H9 (cell line): ENCODE results near the gene SHPK. TPM values are rescaled to one million over a fixed set of nuclear protein-coding genes. Genes with fewer than 3 reads are reported as not detected.

ENCODE experiments used
- DNase-seq: peaks from one replicate; pipeline ENCODE4 v3.0.0-alpha.2; 2017
- H2AFZ ChIP-seq: one replicate; pipeline ENCODE4 v1.6.1; 2013; ENCODE audit warnings: mild to moderate bottlenecking, low read length, control low read depth, moderate library complexity
- H2AK5ac ChIP-seq: 2 replicates; pipeline ENCODE4 v1.6.1; 2013; ENCODE audit warnings: low read length, control low read depth, mixed read lengths; ENCODE audit not compliant: insufficient read length
- H2BK120ac ChIP-seq: one replicate; pipeline ENCODE4 v1.6.1; 2013; ENCODE audit warnings: low read depth, mild to moderate bottlenecking, low read length, control low read depth, inconsistent platforms; ENCODE audit not compliant: poor library complexity, severe bottlenecking
- H2BK12ac ChIP-seq: 2 replicates; pipeline ENCODE4 v1.6.1; 2013; ENCODE audit warnings: low read length, control low read depth, mixed read lengths, low read depth; ENCODE audit not compliant: insufficient read length
- H2BK15ac ChIP-seq: 2 replicates; pipeline ENCODE4 v1.6.1; 2013; ENCODE audit warnings: low read depth, low read length, control low read depth
- H2BK20ac ChIP-seq: one replicate; pipeline ENCODE4 v1.6.1; 2013; ENCODE audit warnings: low read depth, mild to moderate bottlenecking, low read length, control low read depth, inconsistent platforms; ENCODE audit not compliant: poor library complexity, severe bottlenecking
- H2BK5ac ChIP-seq: 2 replicates; pipeline ENCODE4 v1.6.1; 2013; ENCODE audit warnings: low read length, control low read depth, mixed read lengths; ENCODE audit not compliant: insufficient read length
- H3K14ac ChIP-seq: 2 replicates; pipeline ENCODE4 v1.6.1; 2013; ENCODE audit warnings: low read length, control low read depth; ENCODE audit not compliant: insufficient read depth
- H3K18ac ChIP-seq: 2 replicates; pipeline ENCODE4 v1.6.1; 2013; ENCODE audit warnings: low read depth, mild to moderate bottlenecking, mixed read lengths, low read length, control low read depth; ENCODE audit not compliant: insufficient read length
- H3K23ac ChIP-seq: 2 replicates; pipeline ENCODE4 v1.6.1; 2013; ENCODE audit warnings: low read length, control low read depth, mixed read lengths, low read depth; ENCODE audit not compliant: insufficient read length
- H3K23me2 ChIP-seq: 2 replicates; pipeline ENCODE4 v1.6.1; 2013; ENCODE audit warnings: low read depth, mild to moderate bottlenecking, mixed read lengths, low read length, control low read depth; ENCODE audit not compliant: insufficient read length, poor library complexity, severe bottlenecking
- H3K27ac ChIP-seq: 2 replicates; pipeline ENCODE4 v1.5.1; 2013; ENCODE audit warnings: low read length, control low read depth, mixed read lengths, low read depth; ENCODE audit not compliant: insufficient read length
- H3K27me3 ChIP-seq: 2 replicates; pipeline ENCODE4 v1.6.1; 2013; ENCODE audit warnings: low read length, control low read depth, inconsistent platforms; ENCODE audit not compliant: insufficient read depth
- H3K4ac ChIP-seq: 2 replicates; pipeline ENCODE4 v1.6.1; 2013; ENCODE audit warnings: low read depth, mild to moderate bottlenecking, control low read depth, inconsistent platforms, low read length, moderate library complexity
- H3K4me1 ChIP-seq: 2 replicates; pipeline ENCODE4 v1.6.1; 2013; ENCODE audit warnings: low read length, control low read depth, inconsistent platforms; ENCODE audit not compliant: insufficient read depth
- H3K4me2 ChIP-seq: 2 replicates; pipeline ENCODE4 v1.6.1; 2013; ENCODE audit warnings: low read length, control low read depth, mixed read lengths; ENCODE audit not compliant: insufficient read length, insufficient read depth
- H3K56ac ChIP-seq: 2 replicates; pipeline ENCODE4 v1.6.1; 2013; ENCODE audit warnings: low read depth, mild to moderate bottlenecking, mixed read lengths, low read length, control low read depth; ENCODE audit not compliant: insufficient read length
- H3K79me1 ChIP-seq: 2 replicates; pipeline ENCODE4 v1.6.1; 2013; ENCODE audit warnings: low read depth, mild to moderate bottlenecking, moderate library complexity, low read length, control low read depth, inconsistent platforms; ENCODE audit not compliant: insufficient read depth, poor library complexity, severe bottlenecking
- H3K79me2 ChIP-seq: 2 replicates; pipeline ENCODE4 v1.6.1; 2013; ENCODE audit warnings: low read length, control low read depth, inconsistent platforms; ENCODE audit not compliant: insufficient read depth
- H3K9ac ChIP-seq: 2 replicates; pipeline ENCODE4 v1.6.1; 2013; ENCODE audit warnings: low read length, control low read depth, mixed read lengths; ENCODE audit not compliant: insufficient read length; ENCODE audit errors: extremely low read depth
- H3K9me3 ChIP-seq: one replicate; pipeline ENCODE4 v1.6.1; 2013; ENCODE audit warnings: low read depth, low read length, inconsistent platforms; ENCODE audit not compliant: control insufficient read depth
- H3T11ph ChIP-seq: one replicate; pipeline ENCODE4 v1.6.1; 2013; ENCODE audit warnings: mild to moderate bottlenecking, low read length, control low read depth, inconsistent platforms
- H4K20me1 ChIP-seq: one replicate; pipeline ENCODE4 v1.6.1; 2013; ENCODE audit not compliant: control insufficient read depth, insufficient read length, insufficient read depth
- H4K5ac ChIP-seq: 2 replicates; pipeline ENCODE4 v1.6.1; 2013; ENCODE audit warnings: low read depth, mild to moderate bottlenecking, mixed read lengths, low read length, control low read depth; ENCODE audit not compliant: insufficient read length
- H4K8ac ChIP-seq: replicated peaks from 2 replicates; pipeline ENCODE4 v1.6.1; 2013; ENCODE audit warnings: low read length, control low read depth, mixed read lengths, low read depth; ENCODE audit not compliant: insufficient read length
- H4K91ac ChIP-seq: 2 replicates; pipeline ENCODE4 v1.6.1; 2013; ENCODE audit warnings: low read depth, mild to moderate bottlenecking, moderate library complexity, mixed read lengths, low read length, control low read depth; ENCODE audit not compliant: insufficient read length
- H3K27ac Mint-ChIP-seq, 3 experiments: 2 replicates in 2 of 3; 3 replicates in 1 of 3; pipeline ENCODE4 v1.8.0; 2020 to 2021; ENCODE audit warnings: mixed read lengths in 3 of 3, mild to moderate bottlenecking in 1 of 3, moderate library complexity in 1 of 3
- H3K27me3 Mint-ChIP-seq: 2 replicates; pipeline ENCODE4 v1.8.0; 2021; ENCODE audit warnings: low read depth, mild to moderate bottlenecking, moderate library complexity, mixed read lengths
- H3K36me3 Mint-ChIP-seq, 3 experiments: 2 replicates in 2 of 3; 3 replicates in 1 of 3; pipeline ENCODE4 v1.8.0; 2020 to 2021; ENCODE audit warnings: low read depth in 3 of 3, mixed read lengths in 3 of 3; ENCODE audit not compliant: insufficient read depth in 1 of 3
- H3K4me1 Mint-ChIP-seq, 2 experiments: 2 replicates each; pipeline ENCODE4 v1.8.0; 2020; ENCODE audit warnings: mixed read lengths in 2 of 2
- H3K4me3 Mint-ChIP-seq, 2 experiments: 2 replicates in 1 of 2; 3 replicates in 1 of 2; pipeline ENCODE4 v1.8.0; 2020 to 2021; ENCODE audit warnings: mild to moderate bottlenecking in 2 of 2, mixed read lengths in 2 of 2, moderate library complexity in 1 of 2
- H3K9me3 Mint-ChIP-seq, 2 experiments: 2 replicates in 1 of 2; 3 replicates in 1 of 2; pipeline ENCODE4 v1.8.0; 2020; ENCODE audit warnings: mild to moderate bottlenecking in 2 of 2, mixed read lengths in 2 of 2, moderate library complexity in 1 of 2
- CTCF ChIP-seq: fragments of 200-600 bp; sonication (generic); conservative IDR thresholded peaks from 3 replicates; pipeline ENCODE4 v1.8.0; 2021; ENCODE audit warnings: antibody characterized with exemption, mild to moderate bottlenecking
- whole genome bisulfite sequencing: extraction: QIAGEN DNeasy Blood & Tissue Kit; methylation state at CpG from one replicate; pipeline ENCODE4 v1.1.7; 2013; ENCODE audit warnings: missing lambda C conversion rate, low lambda C conversion rate, mixed read lengths; ENCODE audit not compliant: insufficient read length; ENCODE audit errors: extremely low coverage; 5-methylcytosine and 5-hydroxymethylcytosine counted together
- total RNA-seq: library from RNA; stranded (reverse); gene quantifications from 2 replicates; pipeline ENCODE4 v1.2.1, GENCODE V29; 2021

SHPK gene
- total RNA-seq, 1 experiment from 2014 or later: 27.0 TPM

GRCh38 chr17:3656353-3656752 is 20.3 kb upstream of the SHPK start:
- Mint-ChIP-seq H3K36me3 (peaks cover 0 to 14% (median 0%) of the 10 kb centered on the region in 3 experiments; a peak in 4 of 7 replicates), H3K4me1 (peaks cover 8 to 12% of the 10 kb centered on the region in 2 experiments), H3K4me3 (peak overlapping the region in 1 of 2 experiments; percentile 29; a peak in 1 of 5 replicates), H3K9me3 (no peaks in the 10 kb centered on the region), H3K27me3 (no peaks in the 10 kb centered on the region), H3K27ac (peak overlapping the region in 1 of 3 experiments; percentile 85; a peak in 1 of 7 replicates)
- H3K14ac ChIP-seq: no peak overlapping the region
- no peak overlapping the region for H3K56ac ChIP-seq
- H3K9ac ChIP-seq: no peak overlapping the region
- no peak overlapping the region for H3K4me2 ChIP-seq
- TF ChIP-seq CTCF: no peak
- H4K5ac ChIP-seq: no peak overlapping the region
- H2BK12ac ChIP-seq: no peak overlapping the region
- H2AK5ac ChIP-seq: no peak overlapping the region
- no peaks in the 10 kb centered on the region for H3K27me3 ChIP-seq
- no peak overlapping the region for H2BK15ac ChIP-seq
- no peaks in the 10 kb centered on the region for H3K79me2 ChIP-seq
- DNase-seq: no peak
- H3K79me1 ChIP-seq: no peaks in the 10 kb centered on the region
- no peak overlapping the region for H4K8ac ChIP-seq
- no peak overlapping the region for H3K4ac ChIP-seq
- H3K27ac ChIP-seq: no peak overlapping the region
- H2BK120ac ChIP-seq: no peak overlapping the region
- no peak overlapping the region for H3T11ph ChIP-seq
- H3K23ac ChIP-seq: no peak overlapping the region
- no peaks in the 10 kb centered on the region for H3K9me3 ChIP-seq
- no peaks in the 10 kb centered on the region for H3K23me2 ChIP-seq
- no CpG with 5 or more reads among the region's 16 CpGs for WGBS
- no peaks in the 10 kb centered on the region for H3K4me1 ChIP-seq
- no peaks in the 10 kb centered on the region for H4K20me1 ChIP-seq
- H2BK20ac ChIP-seq: no peak overlapping the region
- H2BK5ac ChIP-seq: no peak overlapping the region
- no peak overlapping the region for H3K18ac ChIP-seq
- H2AFZ ChIP-seq: no peak overlapping the region
- H4K91ac ChIP-seq: no peak overlapping the region
